AG09319 (cell line): Measurements from ENCODE around the gene OXER1.

Source experiments
- DNase-seq: peaks from one replicate; pipeline ENCODE4 v3.0.0-alpha.2; 2010; ENCODE audit warnings: low read depth; ENCODE audit errors: extremely low read depth
- TF ChIP-seq, protein P1 (sequence below): IDR thresholded peaks from 2 replicates; pipeline ENCODE4 v1.5.1; 2011; ENCODE audit warnings: low read depth, mild to moderate bottlenecking, inconsistent platforms, low read length, moderate library complexity

OXER1 gene

DNA sequence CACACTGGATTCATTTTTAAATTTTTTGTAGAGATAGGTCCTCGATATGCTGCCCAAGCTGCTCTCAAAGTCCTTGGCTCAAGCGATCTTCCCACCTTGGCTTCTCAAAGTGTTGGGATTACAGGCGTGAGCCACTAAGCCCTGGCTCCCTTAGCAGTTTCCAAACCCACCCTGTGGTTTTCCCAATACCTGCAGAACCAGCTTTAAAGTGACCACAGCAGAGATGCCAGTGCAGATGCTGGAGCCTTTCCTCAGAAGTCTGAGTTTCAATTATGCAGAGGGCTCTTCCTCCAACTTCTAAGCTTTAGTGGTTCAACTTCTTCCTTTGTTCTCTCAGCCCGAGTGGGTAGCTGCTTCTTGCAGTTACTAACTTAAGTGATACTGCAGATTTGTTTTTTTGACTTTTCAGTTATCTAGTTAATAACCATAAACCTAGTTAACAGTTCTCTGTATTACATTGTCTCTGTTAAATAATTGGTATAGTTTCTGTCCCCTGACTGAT is 36.6 kb upstream of the OXER1 start:
- TF ChIP-seq, protein P1, sequence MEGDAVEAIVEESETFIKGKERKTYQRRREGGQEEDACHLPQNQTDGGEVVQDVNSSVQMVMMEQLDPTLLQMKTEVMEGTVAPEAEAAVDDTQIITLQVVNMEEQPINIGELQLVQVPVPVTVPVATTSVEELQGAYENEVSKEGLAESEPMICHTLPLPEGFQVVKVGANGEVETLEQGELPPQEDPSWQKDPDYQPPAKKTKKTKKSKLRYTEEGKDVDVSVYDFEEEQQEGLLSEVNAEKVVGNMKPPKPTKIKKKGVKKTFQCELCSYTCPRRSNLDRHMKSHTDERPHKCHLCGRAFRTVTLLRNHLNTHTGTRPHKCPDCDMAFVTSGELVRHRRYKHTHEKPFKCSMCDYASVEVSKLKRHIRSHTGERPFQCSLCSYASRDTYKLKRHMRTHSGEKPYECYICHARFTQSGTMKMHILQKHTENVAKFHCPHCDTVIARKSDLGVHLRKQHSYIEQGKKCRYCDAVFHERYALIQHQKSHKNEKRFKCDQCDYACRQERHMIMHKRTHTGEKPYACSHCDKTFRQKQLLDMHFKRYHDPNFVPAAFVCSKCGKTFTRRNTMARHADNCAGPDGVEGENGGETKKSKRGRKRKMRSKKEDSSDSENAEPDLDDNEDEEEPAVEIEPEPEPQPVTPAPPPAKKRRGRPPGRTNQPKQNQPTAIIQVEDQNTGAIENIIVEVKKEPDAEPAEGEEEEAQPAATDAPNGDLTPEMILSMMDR: no peak
- no peak for DNase-seq

DNA sequence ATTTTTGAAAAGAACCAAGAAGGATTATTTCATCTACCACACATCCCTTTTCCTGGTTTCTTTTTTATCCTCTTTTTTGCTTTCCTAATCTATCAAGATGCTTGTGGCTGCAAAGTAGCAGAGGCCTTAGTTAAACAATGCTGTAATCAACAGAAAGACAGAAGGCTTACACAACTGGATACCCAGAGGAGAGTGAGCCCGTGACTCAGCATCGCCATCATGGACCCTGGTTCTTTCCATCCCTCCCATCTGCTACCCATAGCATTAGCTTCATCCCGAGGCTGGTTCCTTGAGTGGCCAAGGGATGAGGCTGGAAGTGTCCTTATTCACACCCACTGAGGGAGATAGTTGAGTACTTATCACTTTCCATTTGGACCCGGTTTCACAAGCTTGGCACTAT is 35.9 kb upstream of the OXER1 start:
- TF ChIP-seq, protein P1: no peak
- DNase-seq: no peak

DNA sequence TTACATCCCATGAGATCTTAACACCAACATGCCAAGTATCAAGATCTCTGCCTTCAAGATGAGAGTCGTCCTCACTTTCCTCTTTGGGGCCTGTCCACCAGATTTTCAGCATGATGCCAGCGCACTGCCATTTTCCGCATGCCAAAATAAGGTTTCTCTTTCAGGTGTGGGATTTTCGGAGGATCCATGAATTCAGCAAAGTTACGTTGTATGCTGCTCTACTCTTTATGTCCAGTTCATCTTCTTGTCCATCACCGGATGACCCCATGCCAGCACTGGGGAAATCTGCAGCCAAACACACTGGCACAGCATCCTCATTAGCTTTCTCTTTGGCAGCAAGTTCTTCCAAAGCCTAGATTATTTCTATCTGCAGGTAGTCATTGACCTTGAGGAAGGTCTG is 33.3 kb upstream of the OXER1 start:
- TF ChIP-seq, protein P1: no peak

DNA sequence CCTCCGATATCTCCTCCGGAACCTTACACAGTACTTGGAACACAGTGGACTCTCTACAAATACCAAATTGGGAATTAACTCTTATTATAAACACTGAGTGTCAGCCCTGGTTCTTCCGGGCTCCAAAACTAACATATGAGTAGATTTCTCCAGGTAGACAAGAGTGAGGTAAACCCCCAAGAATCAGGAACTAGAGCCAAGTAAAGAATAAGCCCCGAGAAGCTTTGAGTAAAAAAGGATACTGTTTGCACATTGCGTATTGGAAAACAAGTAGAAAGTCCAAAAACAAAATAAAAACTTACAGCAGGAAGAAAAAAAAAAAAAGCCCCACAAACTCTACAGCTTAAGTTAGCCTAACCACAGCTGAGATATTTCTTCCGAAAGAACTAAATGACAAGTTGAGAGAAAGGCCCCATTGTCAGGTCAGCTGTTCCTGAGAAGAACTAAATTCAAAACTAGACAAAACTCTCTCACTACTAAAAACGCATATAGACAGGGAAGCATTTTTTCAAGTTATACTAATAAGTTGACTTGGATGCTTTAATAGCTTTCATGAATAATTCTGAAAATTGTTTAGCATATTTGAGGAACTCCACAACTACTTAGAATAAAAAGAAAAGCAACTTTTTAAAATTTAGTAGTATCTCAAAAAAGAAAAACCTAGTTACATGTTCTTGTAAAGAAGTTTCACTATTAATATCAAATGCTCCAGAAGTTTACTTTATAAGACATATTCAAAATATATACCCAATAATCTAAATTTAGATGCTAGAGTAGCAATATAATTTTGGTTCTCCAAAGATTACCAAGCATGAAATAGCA is 32.7 kb upstream of the OXER1 start:
- no peak for DNase-seq
- TF ChIP-seq, protein P1: no peak

More for the DNA sequence above, 33.3 kb upstream of the OXER1 start:
- no peak for DNase-seq

DNA sequence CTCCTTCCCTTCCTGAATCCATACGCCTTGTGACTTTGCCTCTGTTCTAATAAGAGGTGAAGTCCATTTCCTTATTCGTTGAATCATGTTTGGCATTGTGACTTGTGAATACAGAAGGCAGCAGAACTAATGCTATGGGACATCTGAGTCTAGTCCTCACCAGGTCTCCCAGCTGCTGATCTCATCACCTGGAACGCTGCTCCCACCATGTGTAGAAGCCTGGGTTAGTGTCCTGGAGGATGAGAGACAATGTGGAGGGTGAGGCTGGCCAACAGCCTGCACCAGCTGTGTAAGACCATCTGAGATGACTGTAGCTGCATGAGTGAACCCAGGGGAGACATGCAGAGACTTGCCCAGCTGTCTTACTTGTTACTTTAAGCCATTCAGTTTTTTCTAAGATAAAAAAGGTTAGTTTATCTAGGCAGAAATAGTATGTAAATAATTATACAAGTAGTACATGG is 31.9 kb upstream of the OXER1 start:
- TF ChIP-seq, protein P1: no peak
- no peak for DNase-seq

DNA sequence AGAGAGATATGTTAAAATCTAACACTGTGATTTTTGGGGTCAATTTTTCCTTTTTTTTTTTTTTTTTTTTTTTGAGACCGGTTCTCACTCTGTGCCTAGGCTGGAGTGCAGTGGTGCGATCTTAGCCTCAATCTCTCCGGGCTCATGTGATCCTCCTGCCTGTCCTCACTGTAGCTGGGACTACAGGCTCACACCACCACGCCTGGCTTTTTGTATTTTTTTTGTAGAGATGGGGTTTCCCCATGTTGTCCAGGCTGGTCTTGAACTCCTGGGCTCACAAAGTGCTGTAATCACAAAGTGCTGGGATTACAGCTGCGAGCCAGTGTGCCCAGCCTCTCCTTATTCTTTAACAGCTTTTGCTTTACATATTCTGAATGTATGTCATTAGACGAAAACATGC is 31.3 kb upstream of the OXER1 start:
- TF ChIP-seq, protein P1: no peak
- no peak for DNase-seq

DNA sequence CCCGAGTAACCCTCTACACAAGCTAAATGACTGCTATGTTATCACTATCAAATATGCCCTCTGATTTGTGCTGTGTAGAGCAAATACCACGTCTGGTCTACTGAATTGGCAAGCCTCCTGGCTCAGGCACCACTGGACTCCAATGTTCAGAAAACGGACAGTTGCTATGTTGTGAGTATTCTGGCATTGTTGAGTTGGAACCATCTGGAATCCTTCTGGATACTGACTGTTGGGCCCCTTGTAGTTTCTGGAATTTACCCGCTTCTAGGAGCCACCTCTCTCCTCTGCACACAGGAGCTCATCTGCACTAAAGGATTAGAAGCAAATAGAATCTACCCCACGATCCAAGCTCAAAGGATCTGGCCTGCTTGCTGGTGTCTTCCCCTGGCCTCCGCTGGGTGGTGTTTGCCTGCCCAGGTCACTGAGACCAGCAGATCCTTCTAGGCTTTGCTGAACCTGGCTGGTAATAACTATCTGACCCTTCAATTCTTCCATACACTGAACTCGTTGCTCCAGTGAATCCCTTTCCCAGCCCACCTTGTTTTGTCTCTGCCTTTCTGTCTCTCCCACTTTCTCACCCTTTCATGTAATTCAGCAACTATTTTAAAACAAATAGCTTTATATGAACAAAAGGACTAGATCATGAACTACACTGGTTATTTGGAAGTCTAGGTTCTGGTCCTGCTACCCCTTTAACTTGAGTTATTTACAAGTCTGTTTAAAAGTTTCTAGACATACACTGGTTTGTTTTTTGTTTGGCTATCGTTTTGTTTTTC is 30.5 kb upstream of the OXER1 start:
- DNase-seq: no peak
- TF ChIP-seq, protein P1: peak; percentile 9
